K562 (cell line): ENCODE data around the gene BFSP2. TPM values are rescaled to one million over a fixed set of nuclear protein-coding genes. Genes with fewer than 3 reads are reported as not detected.

Experiments used
- CHD7 ChIP-seq: fragments of 200-600 bp; sonication (generic); IDR thresholded peaks from one replicate; pipeline ENCODE4 v1.6.1; 2012; ENCODE audit warnings: mild to moderate bottlenecking, low read depth, low read length, inconsistent platforms
- NCOA1 ChIP-seq: fragments of 450-650 bp; IDR thresholded peaks from 2 replicates; pipeline ENCODE4 v1.6.1; 2016; ENCODE audit warnings: low read depth
- polyA plus RNA-seq, 8 experiments: library from polyadenylated mRNA; depleted of rRNA in 4 of 8; stranded (reverse) in 5 of 8; unstranded in 3 of 8; fragments of >200 nt; fragmentation: Nextera tagmentation in 2 of 8; fragmentation: Illumina TruSeq in 1 of 8; extraction: Ambion mirVana in 2 of 8; extraction: Trizol in 1 of 8; gene quantifications; 2 replicates each; pipeline versions ENCODE4 v1.2.1 to v1.2.3, GENCODE V29; 2011 to 2014; ENCODE audit warnings: inconsistent platforms in 1 of 8, missing spikeins in 1 of 8
- total RNA-seq, 7 experiments: library from RNA; depleted of rRNA in 6 of 7; stranded (reverse); fragments of >200 nt in 6 of 7; fragmentation: Illumina TruSeq in 2 of 7; extraction: Trizol in 2 of 7; gene quantifications; 2 replicates each; pipeline versions ENCODE4 v1.2.1 to v1.2.3, GENCODE V29; 2011 to 2021; ENCODE audit warnings: low replicate concordance in 1 of 7

BFSP2 gene
- total and polyA plus RNA-seq, 9 of the 15 experiments (the other 6 are each of a cell fraction or from before 2014, with no cell fraction given), result not detected

- no peak for TF ChIP-seq CHD7
- TF ChIP-seq NCOA1, result no peak
These were observed 68.4 kb downstream of the BFSP2 start (continued) for GRCh38 chr3:133468251-133468721.
